Glutamatergic neuron (in vitro differentiated cells): ENCODE measurements around the gene EML1. TPM values are rescaled to one million over a fixed set of nuclear protein-coding genes. Genes with fewer than 3 reads are reported as not detected.

Experiments used
- DNase-seq: peaks from one replicate; pipeline ENCODE4 v3.0.0; 2022
- H3K27ac Mint-ChIP-seq: one replicate; pipeline ENCODE4 v1.8.0; 2020; ENCODE audit warnings: mild to moderate bottlenecking, mixed read lengths, inconsistent platforms; ENCODE audit not compliant: unreplicated experiment
- H3K27me3 Mint-ChIP-seq: one replicate; pipeline ENCODE4 v1.8.0; 2020; ENCODE audit warnings: mild to moderate bottlenecking, moderate library complexity, mixed read lengths, inconsistent platforms; ENCODE audit not compliant: unreplicated experiment
- H3K36me3 Mint-ChIP-seq: one replicate; pipeline ENCODE4 v1.8.0; 2020; ENCODE audit warnings: mild to moderate bottlenecking, mixed read lengths, inconsistent platforms; ENCODE audit not compliant: unreplicated experiment
- H3K4me1 Mint-ChIP-seq: one replicate; pipeline ENCODE4 v1.8.0; 2020; ENCODE audit warnings: mild to moderate bottlenecking, low read depth, mixed read lengths, inconsistent platforms; ENCODE audit not compliant: unreplicated experiment
- H3K4me3 Mint-ChIP-seq: one replicate; pipeline ENCODE4 v1.8.0; 2020; ENCODE audit warnings: mild to moderate bottlenecking, mixed read lengths, inconsistent platforms; ENCODE audit not compliant: unreplicated experiment
- H3K9me3 Mint-ChIP-seq: one replicate; pipeline ENCODE4 v1.8.0; 2020; ENCODE audit warnings: mild to moderate bottlenecking, moderate library complexity, mixed read lengths, inconsistent platforms; ENCODE audit not compliant: unreplicated experiment
- CTCF ChIP-seq: fragments of 200-600 bp; sonication (generic); IDR thresholded peaks from one replicate; pipeline ENCODE4 v1.5.0; 2021; ENCODE audit not compliant: partially characterized antibody, unreplicated experiment
- total RNA-seq: library from RNA; stranded (reverse); fragmentation: NEBNext Ultra II Directional; extraction: Animal tissue kit (Norgen Biotek cat#: 25700); gene quantifications from one replicate; pipeline ENCODE4 v1.2.1, GENCODE V29; 2021; ENCODE audit not compliant: unreplicated experiment

Gene EML1
- total RNA-seq, 1 donor from 2014 or later = 73.6 TPM

- H3K36me3 Mint-ChIP-seq = no peaks in the 10 kb centered on the region
- TF ChIP-seq CTCF = no peak
- H3K27me3 Mint-ChIP-seq = peaks cover 3% of the 10 kb centered on the region
- no peak for DNase-seq
- H3K9me3 Mint-ChIP-seq = peaks cover 2% of the 10 kb centered on the region
- no peak overlapping the region for H3K4me3 Mint-ChIP-seq
- H3K4me1 Mint-ChIP-seq = peaks cover 19% of the 10 kb centered on the region
- H3K27ac Mint-ChIP-seq = no peak overlapping the region
Observed at GRCh38 chr14:99768381-99768780, 24.8 kb upstream of the EML1 start.

- no peak for TF ChIP-seq CTCF
- no peak for DNase-seq
- Mint-ChIP-seq H3K27ac (no peak overlapping the region), H3K4me3 (no peak overlapping the region), H3K36me3 (no peaks in the 10 kb centered on the region), H3K27me3 (peaks cover 3% of the 10 kb centered on the region), H3K9me3 (peaks cover 3% of the 10 kb centered on the region), H3K4me1 (peaks cover 23% of the 10 kb centered on the region)
Observed at GRCh38 chr14:99769123-99769522, 24.1 kb upstream of the EML1 start.

- no peak for DNase-seq
- Mint-ChIP-seq H3K27me3 (peaks cover 3% of the 10 kb centered on the region), H3K36me3 (no peaks in the 10 kb centered on the region), H3K27ac (no peak overlapping the region), H3K9me3 (peaks cover 7% of the 10 kb centered on the region), H3K4me1 (peaks cover 29% of the 10 kb centered on the region), H3K4me3 (no peak overlapping the region)
- no peak for TF ChIP-seq CTCF
Observed at GRCh38 chr14:99769799-99770198, 23.4 kb upstream of the EML1 start.

- Mint-ChIP-seq H3K4me1 (peaks cover 39% of the 10 kb centered on the region), H3K4me3 (peak overlapping the region; percentile 82), H3K27ac (peak overlapping the region; percentile 98), H3K9me3 (peaks cover 5% of the 10 kb centered on the region), H3K36me3 (no peaks in the 10 kb centered on the region), H3K27me3 (peaks cover 3% of the 10 kb centered on the region)
- no peak for DNase-seq
- no peak for TF ChIP-seq CTCF
Observed at GRCh38 chr14:99772371-99773283, 20.6 kb upstream of the EML1 start.
